Hepatocyte (in vitro differentiated cells): ENCODE results near the gene SOCS2. TPM values are rescaled to one million over a fixed set of nuclear protein-coding genes. Genes with fewer than 3 reads are reported as not detected.

Experiments used
- DNase-seq: peaks from one replicate; pipeline ENCODE4 v3.0.0-alpha.2; 2016; ENCODE audit warnings: low spot score
- H2AFZ ChIP-seq: fragments of 200-600 bp; sonication (generic); 2 replicates; pipeline ENCODE4 v1.6.0; 2016; ENCODE audit warnings: antibody characterized with exemption, mild to moderate bottlenecking
- H3K27ac ChIP-seq: fragments of 200-600 bp; sonication (generic); 2 replicates; pipeline ENCODE4 v1.5.1; 2016; ENCODE audit warnings: mild to moderate bottlenecking
- H3K27me3 ChIP-seq: fragments of 200-600 bp; sonication (generic); 2 replicates; pipeline ENCODE4 v1.6.1; 2016
- H3K36me3 ChIP-seq: fragments of 200-600 bp; sonication (generic); replicated peaks from 2 replicates; pipeline ENCODE4 v1.5.1; 2016; ENCODE audit warnings: low read depth; ENCODE audit not compliant: insufficient read depth
- H3K4me1 ChIP-seq: fragments of 200-600 bp; sonication (generic); 2 replicates; pipeline ENCODE4 v1.5.1; 2016; ENCODE audit warnings: mild to moderate bottlenecking, moderate library complexity; ENCODE audit not compliant: insufficient read depth
- H3K4me2 ChIP-seq: fragments of 200-600 bp; sonication (generic); 2 replicates; pipeline ENCODE4 v1.6.0; 2016
- H3K4me3 ChIP-seq: fragments of 200-600 bp; sonication (generic); 2 replicates; pipeline ENCODE4 v1.5.1; 2016; ENCODE audit warnings: mild to moderate bottlenecking
- H3K79me2 ChIP-seq: fragments of 200-600 bp; sonication (generic); 2 replicates; pipeline ENCODE4 v1.6.0; 2017; ENCODE audit warnings: mild to moderate bottlenecking
- H3K9me2 ChIP-seq: fragments of 200-600 bp; sonication (generic); replicated peaks from 2 replicates; pipeline ENCODE4 v1.6.0; 2017; ENCODE audit warnings: mild to moderate bottlenecking; ENCODE audit not compliant: insufficient read depth
- H3K9me3 ChIP-seq: fragments of 200-600 bp; sonication (generic); 2 replicates; pipeline ENCODE4 v1.5.1; 2016; ENCODE audit warnings: low read depth, mild to moderate bottlenecking
- H4K20me1 ChIP-seq: fragments of 200-600 bp; sonication (generic); 2 replicates; pipeline ENCODE4 v1.6.0; 2016; ENCODE audit warnings: mild to moderate bottlenecking; ENCODE audit not compliant: insufficient read depth, poor library complexity, severe bottlenecking
- EZH2 ChIP-seq: fragments of 200-600 bp; sonication (generic); IDR thresholded peaks from 2 replicates; pipeline ENCODE4 v1.6.1; 2016; ENCODE audit warnings: antibody characterized with exemption, mild to moderate bottlenecking, borderline replicate concordance
- EZH2phosphoT487 ChIP-seq: fragments of 200-600 bp; sonication (generic); IDR thresholded peaks from one replicate; pipeline ENCODE4 v1.6.1; 2018; ENCODE audit warnings: antibody characterized with exemption, mild to moderate bottlenecking, low read depth, moderate library complexity; ENCODE audit not compliant: unreplicated experiment, severe bottlenecking
- WGBS: methylation state at CpG from one replicate; pipeline ENCODE4 v1.1.6; 2016; ENCODE audit warnings: low lambda C conversion rate; ENCODE audit errors: missing lambda C conversion rate; 5-methylcytosine and 5-hydroxymethylcytosine counted together
- polyA plus RNA-seq: library from polyadenylated mRNA; unstranded; fragments of >200 nt; fragmentation: Nextera tagmentation; extraction: Ambion mirVana; gene quantifications from 2 replicates; pipeline ENCODE4 v1.2.1, GENCODE V29; 2016
- total RNA-seq: library from RNA; depleted of rRNA; stranded (reverse); fragments of >200 nt; gene quantifications from 2 replicates; pipeline ENCODE4 v1.2.3, GENCODE V29; 2014
- TF ChIP-seq, protein P1 (sequence below): fragments of 200-600 bp; sonication (generic); IDR thresholded peaks from 2 replicates; pipeline ENCODE4 v1.5.1; 2016; ENCODE audit warnings: antibody characterized with exemption, mild to moderate bottlenecking; ENCODE audit not compliant: poor library complexity

SOCS2 gene
- total and polyA plus RNA-seq, 2 experiments from 2014 or later: 30.9 to 33.4 TPM

DNA sequence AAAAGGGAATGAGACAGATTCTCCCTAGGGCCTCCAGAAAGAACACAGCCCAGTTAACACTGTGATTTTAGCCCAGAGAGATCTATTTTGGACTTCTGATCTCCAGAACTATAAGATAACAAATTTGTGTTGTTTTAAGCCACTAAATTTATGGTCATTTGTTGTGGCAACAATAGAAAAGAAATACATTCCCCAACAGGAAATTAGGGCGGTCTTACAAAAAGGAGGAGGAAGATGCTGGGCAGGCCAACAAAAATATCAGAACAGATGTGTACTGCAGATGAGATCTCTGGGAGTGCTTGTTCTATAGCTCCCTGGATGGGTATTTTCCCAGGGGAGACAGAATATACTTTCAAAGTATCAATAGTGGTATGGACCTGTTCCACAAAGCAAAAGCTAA, 32.0 kb upstream of the SOCS2 start:
- H2AFZ ChIP-seq: no peak overlapping the region
- H3K27ac ChIP-seq: no peak overlapping the region
- no peaks in the 10 kb centered on the region for H3K27me3 ChIP-seq
- no peaks in the 10 kb centered on the region for H3K4me1 ChIP-seq
- H3K36me3 ChIP-seq: no peaks in the 10 kb centered on the region
- H4K20me1 ChIP-seq: no peaks in the 10 kb centered on the region
- H3K4me2 ChIP-seq: no peak overlapping the region
- no peak overlapping the region for H3K4me3 ChIP-seq
- H3K9me3 ChIP-seq: no peaks in the 10 kb centered on the region
- no peaks in the 10 kb centered on the region for H3K9me2 ChIP-seq
- TF ChIP-seq, protein P1, sequence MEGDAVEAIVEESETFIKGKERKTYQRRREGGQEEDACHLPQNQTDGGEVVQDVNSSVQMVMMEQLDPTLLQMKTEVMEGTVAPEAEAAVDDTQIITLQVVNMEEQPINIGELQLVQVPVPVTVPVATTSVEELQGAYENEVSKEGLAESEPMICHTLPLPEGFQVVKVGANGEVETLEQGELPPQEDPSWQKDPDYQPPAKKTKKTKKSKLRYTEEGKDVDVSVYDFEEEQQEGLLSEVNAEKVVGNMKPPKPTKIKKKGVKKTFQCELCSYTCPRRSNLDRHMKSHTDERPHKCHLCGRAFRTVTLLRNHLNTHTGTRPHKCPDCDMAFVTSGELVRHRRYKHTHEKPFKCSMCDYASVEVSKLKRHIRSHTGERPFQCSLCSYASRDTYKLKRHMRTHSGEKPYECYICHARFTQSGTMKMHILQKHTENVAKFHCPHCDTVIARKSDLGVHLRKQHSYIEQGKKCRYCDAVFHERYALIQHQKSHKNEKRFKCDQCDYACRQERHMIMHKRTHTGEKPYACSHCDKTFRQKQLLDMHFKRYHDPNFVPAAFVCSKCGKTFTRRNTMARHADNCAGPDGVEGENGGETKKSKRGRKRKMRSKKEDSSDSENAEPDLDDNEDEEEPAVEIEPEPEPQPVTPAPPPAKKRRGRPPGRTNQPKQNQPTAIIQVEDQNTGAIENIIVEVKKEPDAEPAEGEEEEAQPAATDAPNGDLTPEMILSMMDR: no peak
- TF ChIP-seq EZH2 (no peak), EZH2phosphoT487 (no peak)
- no peak for DNase-seq
- no peaks in the 10 kb centered on the region for H3K79me2 ChIP-seq
- 97% methylated on average over 1 of the region's 1 CpG for WGBS

DNA sequence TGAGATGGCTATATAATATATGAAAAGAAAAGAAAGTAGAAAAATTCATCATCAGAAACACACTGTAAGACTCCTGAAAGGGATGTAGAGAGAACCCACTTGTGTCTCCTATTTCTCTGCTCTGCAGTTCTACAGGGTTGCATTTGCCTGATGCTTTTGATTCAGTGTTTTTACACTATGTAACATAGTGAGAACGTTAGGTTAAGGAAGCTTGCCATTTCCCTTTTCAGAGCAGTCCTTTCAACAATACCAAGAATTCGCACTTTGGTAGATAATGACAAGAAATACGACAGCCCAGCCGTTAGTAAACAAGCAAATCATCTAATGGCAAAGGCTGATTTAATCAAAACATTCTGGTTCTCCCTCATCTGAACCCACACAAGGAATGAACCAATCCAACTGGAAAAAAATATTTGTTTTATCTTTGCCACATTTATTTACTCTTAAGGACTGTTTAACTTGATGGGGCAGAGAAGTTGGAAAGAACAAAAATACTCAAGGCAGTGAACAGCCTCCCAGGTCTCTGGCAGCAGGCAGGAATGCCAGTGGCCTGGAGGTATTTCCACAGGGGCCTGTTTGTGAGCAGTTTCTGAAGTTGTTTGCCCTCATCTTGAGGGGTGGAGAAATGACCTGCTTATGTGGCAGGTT, 30.8 kb upstream of the SOCS2 start:
- Histone ChIP-seq H3K4me1 (no peaks in the 10 kb centered on the region), H3K9me2 (no peaks in the 10 kb centered on the region), H3K79me2 (no peaks in the 10 kb centered on the region), H3K27ac (peak overlapping the region; percentile 17), H4K20me1 (no peaks in the 10 kb centered on the region), H3K27me3 (no peaks in the 10 kb centered on the region), H3K36me3 (no peaks in the 10 kb centered on the region), H3K4me3 (no peak overlapping the region), H2AFZ (no peak overlapping the region), H3K4me2 (no peak overlapping the region), H3K9me3 (no peaks in the 10 kb centered on the region)
- no peak for TF ChIP-seq EZH2phosphoT487
- TF ChIP-seq EZH2: no peak
- TF ChIP-seq, protein P1: no peak
- DNase-seq: no peak
- WGBS: 36% methylated on average over 4 of the region's 4 CpGs

DNA sequence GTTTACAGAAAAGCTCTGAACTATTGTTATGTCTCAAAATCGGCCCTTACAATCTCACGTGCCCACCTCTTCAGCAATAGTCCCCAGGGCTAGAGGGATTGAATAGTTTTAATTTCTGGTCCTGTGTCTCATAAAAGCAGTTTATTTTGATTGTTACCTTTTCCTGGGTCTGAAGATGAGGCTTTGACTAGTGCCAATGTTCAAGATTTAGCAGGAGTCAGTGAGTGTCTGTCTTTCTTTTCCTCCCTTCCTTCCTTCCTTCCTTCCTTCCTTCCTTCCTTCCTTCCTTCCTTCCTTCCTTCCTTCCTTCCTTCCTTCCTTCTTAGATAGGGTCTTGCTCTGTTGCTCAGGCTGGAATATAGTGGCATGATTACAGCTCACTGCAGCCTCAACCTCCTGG, 24.7 kb upstream of the SOCS2 start:
- Histone ChIP-seq H4K20me1 (no peaks in the 10 kb centered on the region), H3K9me3 (no peaks in the 10 kb centered on the region)
- 96% methylated on average over 2 of the region's 2 CpGs for WGBS

DNA sequence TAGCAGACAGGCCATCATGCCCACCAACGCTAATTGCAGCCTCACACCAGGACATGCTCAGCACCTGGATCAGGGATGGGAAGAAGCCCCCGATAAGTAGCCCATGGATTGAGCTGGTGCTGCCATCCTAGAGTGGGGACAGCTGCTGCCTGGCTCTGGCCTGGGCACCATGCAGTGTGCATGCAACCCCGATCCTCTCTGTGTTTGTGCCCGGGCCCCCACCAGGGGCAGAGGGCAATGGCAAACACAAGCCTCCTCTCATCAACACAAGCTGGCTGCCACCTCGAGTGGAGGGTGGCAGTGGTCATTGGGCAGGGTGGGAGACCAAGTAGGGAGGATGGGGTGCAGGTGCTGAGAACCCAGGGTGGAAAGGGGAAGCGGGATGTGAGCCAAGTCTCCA, 23.3 kb upstream of the SOCS2 start:
- Histone ChIP-seq H3K4me3 (no peak overlapping the region), H3K4me1 (no peaks in the 10 kb centered on the region), H3K27ac (no peak overlapping the region), H4K20me1 (no peaks in the 10 kb centered on the region), H2AFZ (no peak overlapping the region), H3K9me3 (no peaks in the 10 kb centered on the region), H3K79me2 (no peaks in the 10 kb centered on the region), H3K9me2 (no peaks in the 10 kb centered on the region), H3K27me3 (no peaks in the 10 kb centered on the region), H3K4me2 (no peak overlapping the region), H3K36me3 (no peaks in the 10 kb centered on the region)
- WGBS: 75% methylated on average over 6 of the region's 6 CpGs
- TF ChIP-seq EZH2 (no peak), EZH2phosphoT487 (no peak)
- TF ChIP-seq, protein P1: no peak
- no peak for DNase-seq

More for the DNA sequence above, 24.7 kb upstream of the SOCS2 start:
- Histone ChIP-seq H3K4me3 (no peak overlapping the region), H3K9me2 (no peaks in the 10 kb centered on the region), H3K79me2 (no peaks in the 10 kb centered on the region), H3K27me3 (no peaks in the 10 kb centered on the region), H2AFZ (no peak overlapping the region), H3K4me2 (no peak overlapping the region), H3K27ac (no peak overlapping the region), H3K4me1 (no peaks in the 10 kb centered on the region), H3K36me3 (no peaks in the 10 kb centered on the region)
- TF ChIP-seq EZH2phosphoT487: no peak
- no peak for DNase-seq
